Neutrophil (primary cell): Measurements from ENCODE around the gene TEX19.

Source experiments
- H3K27ac ChIP-seq: fragments of 200-600 bp; sonication (generic); 2 replicates; pipeline ENCODE4 v1.5.1; 2016; ENCODE audit warnings: mild to moderate bottlenecking, moderate library complexity
- H3K27me3 ChIP-seq: fragments of 200-600 bp; sonication (generic); 2 replicates; pipeline ENCODE4 v1.6.0; 2016; ENCODE audit warnings: mild to moderate bottlenecking
- H3K36me3 ChIP-seq: fragments of 200-600 bp; sonication (generic); 2 replicates; pipeline ENCODE4 v1.5.1; 2017
- H3K4me1 ChIP-seq, 2 experiments: fragments of 200-600 bp in 1 of 2; sonication (generic) in 1 of 2; 1 replicate in 1 of 2; 2 replicates in 1 of 2; pipeline versions ENCODE4 v1.5.1 to v1.6.1; 2013 to 2016; ENCODE audit warnings: low read depth in 1 of 2, low read length in 1 of 2, mild to moderate bottlenecking in 1 of 2, moderate library complexity in 1 of 2; ENCODE audit not compliant: control insufficient read depth in 1 of 2, insufficient read depth in 1 of 2
- H3K4me3 ChIP-seq, 2 experiments: fragments of 200-600 bp in 1 of 2; sonication (generic) in 1 of 2; 1 replicate in 1 of 2; 2 replicates in 1 of 2; pipeline ENCODE4 v1.5.1; 2013 to 2016; ENCODE audit warnings: low read depth in 1 of 2, low read length in 1 of 2, mild to moderate bottlenecking in 1 of 2, moderate library complexity in 1 of 2
- H3K9me3 ChIP-seq: fragments of 200-600 bp; sonication (generic); 2 replicates; pipeline ENCODE4 v1.5.1; 2016
- TF ChIP-seq, protein P1 (sequence below): fragments of 200-600 bp; sonication (generic); IDR thresholded peaks from 2 replicates; pipeline ENCODE4 v1.5.1; 2016; ENCODE audit warnings: antibody characterized with exemption

Gene TEX19

DNA sequence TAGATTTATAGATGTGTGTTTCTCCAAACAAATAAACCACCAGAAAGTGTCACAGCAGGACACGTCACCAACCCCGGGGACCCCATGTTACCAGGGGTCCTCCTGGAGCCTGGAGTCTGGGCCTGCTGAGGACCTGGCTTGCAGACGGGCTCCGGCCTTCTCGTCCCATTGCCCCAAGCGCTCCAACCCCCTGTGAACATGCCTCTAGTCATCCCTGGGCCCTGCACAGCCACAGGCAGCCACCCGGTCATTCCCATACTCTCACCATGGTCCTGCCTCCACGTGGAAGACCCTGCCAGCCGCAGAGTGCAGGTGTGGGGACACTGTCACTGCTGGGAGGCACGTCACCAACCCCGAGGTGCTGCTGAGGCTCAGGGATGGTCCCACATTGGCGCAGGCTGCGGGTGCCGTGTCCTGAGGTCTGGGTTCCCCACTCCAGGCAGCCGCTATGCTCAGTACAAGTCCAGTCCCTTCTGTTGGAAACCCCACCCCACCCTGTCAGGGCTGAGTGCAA lies 30.0 kb upstream of the TEX19 start:
- Histone ChIP-seq H3K4me1 (peaks cover 16% of the 10 kb centered on the region in 2 experiments), H3K36me3 (peaks cover 6% of the 10 kb centered on the region), H3K27ac (no peak overlapping the region), H3K4me3 (no peak overlapping the region), H3K27me3 (peaks cover 48% of the 10 kb centered on the region), H3K9me3 (no peaks in the 10 kb centered on the region)
- TF ChIP-seq, protein P1, sequence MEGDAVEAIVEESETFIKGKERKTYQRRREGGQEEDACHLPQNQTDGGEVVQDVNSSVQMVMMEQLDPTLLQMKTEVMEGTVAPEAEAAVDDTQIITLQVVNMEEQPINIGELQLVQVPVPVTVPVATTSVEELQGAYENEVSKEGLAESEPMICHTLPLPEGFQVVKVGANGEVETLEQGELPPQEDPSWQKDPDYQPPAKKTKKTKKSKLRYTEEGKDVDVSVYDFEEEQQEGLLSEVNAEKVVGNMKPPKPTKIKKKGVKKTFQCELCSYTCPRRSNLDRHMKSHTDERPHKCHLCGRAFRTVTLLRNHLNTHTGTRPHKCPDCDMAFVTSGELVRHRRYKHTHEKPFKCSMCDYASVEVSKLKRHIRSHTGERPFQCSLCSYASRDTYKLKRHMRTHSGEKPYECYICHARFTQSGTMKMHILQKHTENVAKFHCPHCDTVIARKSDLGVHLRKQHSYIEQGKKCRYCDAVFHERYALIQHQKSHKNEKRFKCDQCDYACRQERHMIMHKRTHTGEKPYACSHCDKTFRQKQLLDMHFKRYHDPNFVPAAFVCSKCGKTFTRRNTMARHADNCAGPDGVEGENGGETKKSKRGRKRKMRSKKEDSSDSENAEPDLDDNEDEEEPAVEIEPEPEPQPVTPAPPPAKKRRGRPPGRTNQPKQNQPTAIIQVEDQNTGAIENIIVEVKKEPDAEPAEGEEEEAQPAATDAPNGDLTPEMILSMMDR: no peak

DNA sequence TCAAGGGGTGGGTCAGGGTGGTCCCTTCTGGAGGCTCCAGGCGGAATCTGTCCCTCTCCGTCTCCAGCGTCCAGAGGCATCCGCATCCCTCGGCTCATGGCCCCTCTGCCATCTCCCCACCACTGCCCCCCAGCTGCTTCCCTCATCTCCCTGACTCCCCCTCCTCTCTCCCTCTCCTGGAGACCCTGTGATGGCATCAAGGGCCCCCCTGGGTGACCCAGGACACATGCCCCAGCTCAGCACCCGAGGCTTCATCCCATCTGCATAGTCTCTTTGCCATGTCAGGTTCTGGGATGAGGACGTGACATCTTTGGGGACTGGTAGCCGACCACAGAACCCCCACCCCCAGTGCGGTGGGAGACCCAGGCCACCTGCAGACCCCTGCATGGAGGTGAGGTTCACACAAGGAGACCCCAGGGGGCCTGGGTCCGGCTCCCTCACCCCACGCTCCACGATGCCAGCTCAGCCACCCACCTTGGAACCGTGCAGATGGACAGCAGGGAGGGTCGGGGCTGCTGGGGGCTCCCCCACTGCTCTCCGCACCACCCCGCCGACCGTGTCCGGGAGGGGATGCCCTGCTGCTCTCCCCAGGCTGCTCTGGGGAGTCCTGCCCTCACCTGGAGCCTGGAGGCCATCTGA lies 29.2 kb upstream of the TEX19 start:
- H3K27ac ChIP-seq: no peak overlapping the region
- no peak overlapping the region for H3K4me3 ChIP-seq
- TF ChIP-seq, protein P1: no peak
- peaks cover 43% of the 10 kb centered on the region for H3K27me3 ChIP-seq
- H3K36me3 ChIP-seq: peaks cover 4% of the 10 kb centered on the region
- H3K4me1 ChIP-seq: peaks cover 23 to 24% of the 10 kb centered on the region in 2 experiments
- H3K9me3 ChIP-seq: no peaks in the 10 kb centered on the region

DNA sequence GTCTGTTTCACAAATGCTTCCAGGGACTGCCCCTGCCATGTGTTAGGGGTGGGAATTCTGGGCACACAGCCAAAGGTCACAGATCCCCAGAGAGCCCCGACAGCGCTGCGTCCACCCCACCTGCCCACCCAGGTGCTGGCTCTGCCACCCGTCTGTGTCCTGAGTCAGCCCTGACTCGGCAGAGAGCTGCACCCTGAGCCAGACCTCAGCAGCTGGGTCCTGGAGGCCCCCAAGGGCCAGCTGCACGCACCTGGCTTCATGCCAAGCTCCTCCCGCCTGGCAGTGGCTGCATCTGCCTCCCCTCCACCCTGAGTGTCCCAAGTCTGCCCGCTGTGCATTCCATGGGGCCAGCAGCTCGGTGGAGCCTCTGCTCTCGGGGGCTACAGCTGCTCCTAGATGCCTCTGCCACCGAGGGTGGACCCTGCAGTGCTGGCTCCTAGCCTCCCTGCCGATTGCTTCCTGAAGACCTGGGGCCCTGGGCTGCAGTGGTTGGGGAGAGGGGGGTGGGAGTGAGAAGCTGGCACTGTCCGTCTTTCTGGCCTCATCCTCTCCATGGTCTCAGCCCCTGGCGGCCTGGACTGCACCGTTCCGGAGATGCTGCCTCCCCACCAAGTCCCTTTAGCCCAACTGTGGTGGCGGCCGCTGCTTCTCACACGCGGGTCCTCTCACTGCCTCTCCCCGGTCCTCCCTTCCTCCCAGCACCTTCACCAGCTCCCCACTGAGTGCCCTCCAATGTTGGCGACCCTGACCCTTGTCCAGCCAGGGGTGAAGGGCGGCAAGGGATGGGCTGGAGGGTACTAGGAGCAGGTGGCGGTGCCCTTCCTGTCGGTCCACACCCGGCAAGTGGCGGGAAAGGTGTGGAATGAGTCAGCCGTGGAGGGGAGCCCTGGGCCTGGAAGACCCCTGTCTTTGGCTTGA lies 28.5 kb upstream of the TEX19 start:
- Histone ChIP-seq H3K27ac (no peak overlapping the region), H3K9me3 (no peaks in the 10 kb centered on the region), H3K27me3 (peaks cover 42% of the 10 kb centered on the region), H3K4me3 (no peak overlapping the region), H3K36me3 (peaks cover 4% of the 10 kb centered on the region), H3K4me1 (peaks cover 28 to 30% of the 10 kb centered on the region in 2 experiments)
- TF ChIP-seq, protein P1: no peak

DNA sequence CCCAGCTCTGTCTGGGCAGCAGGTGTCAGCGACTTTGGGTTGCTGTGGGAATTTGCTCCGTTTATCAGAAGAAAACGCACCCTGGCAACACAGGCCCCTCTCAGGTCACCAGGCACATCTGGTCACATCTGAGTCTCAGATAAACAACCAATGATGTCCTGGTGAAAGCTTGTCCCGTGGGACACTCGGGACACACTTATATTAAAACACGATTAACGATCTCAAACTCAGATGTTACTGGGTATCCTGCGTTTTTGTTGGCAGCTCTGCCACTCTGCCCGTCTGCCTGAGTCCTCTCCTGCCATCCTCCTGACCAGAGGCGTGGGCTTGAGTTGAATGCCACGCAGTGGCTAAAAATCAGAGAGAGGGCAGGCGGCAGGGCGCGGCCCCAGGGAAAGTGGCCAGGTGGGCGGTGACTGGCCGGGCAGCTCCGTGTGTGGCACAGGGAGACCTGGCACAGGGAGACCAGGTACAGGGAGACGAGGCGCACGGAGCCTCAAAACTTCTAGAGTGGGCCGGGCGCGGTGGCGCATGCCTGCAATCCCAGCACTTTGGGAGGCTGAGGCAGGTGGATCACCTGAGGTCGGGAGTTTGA lies 27.6 kb upstream of the TEX19 start:
- H3K4me1 ChIP-seq: peaks cover 28 to 30% of the 10 kb centered on the region in 2 experiments
- TF ChIP-seq, protein P1: no peak
- peaks cover 4% of the 10 kb centered on the region for H3K36me3 ChIP-seq
- H3K9me3 ChIP-seq: no peaks in the 10 kb centered on the region
- H3K27ac ChIP-seq: no peak overlapping the region
- peaks cover 42% of the 10 kb centered on the region for H3K27me3 ChIP-seq
- peak overlapping the region in 1 of 2 experiments; percentile 99 for H3K4me3 ChIP-seq

DNA sequence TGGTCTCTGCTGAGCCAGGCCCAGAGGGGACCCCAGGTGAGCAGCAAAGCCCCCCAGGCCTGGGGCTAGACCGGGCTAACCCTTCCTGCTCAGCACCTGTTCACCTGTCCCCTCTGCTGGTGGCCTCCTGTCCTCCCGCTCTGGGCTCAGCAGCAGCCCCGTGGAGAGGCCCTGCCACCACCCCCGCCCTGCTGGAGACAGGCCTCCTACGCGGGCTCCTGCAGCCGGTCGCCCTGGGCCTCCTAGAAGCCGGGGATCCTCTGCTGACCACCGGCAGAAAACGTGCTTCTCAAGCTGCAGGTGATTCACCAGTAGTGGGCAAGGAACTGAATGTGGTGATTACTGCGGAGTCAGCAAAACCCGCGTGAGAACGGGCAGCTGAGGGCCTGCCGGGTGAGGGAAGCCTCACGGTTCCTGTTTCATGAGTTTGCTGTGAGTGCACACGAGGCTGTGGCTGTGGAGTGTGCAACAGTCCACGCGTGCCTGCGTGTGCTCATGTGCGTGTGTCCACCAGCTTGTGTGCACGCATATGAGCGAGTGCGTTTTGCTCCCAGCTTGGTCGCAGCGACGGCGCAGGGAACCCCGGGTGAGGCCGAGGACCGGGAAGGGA lies 26.3 kb upstream of the TEX19 start:
- TF ChIP-seq, protein P1: no peak
- Histone ChIP-seq H3K36me3 (no peaks in the 10 kb centered on the region), H3K9me3 (no peaks in the 10 kb centered on the region), H3K27me3 (peaks cover 53% of the 10 kb centered on the region), H3K27ac (peak overlapping the region; percentile 89), H3K4me1 (peaks cover 28 to 30% of the 10 kb centered on the region in 2 experiments), H3K4me3 (peak overlapping the region; percentile 91 to 99)
